Heart right ventricle (tissue), 16 donors: ENCODE data around the gene ZCCHC7. TPM values are rescaled to one million over a fixed set of nuclear protein-coding genes. Genes with fewer than 3 reads are reported as not detected.

Experiments used
- ATAC-seq, 8 donors: fragments of 200-7000 bp; cut with Tn5 transposase; one replicate each; pipeline ENCODE4 v1.9.1; 2020; ENCODE audit warnings: mild to moderate bottlenecking in 8 of 8, moderate library complexity in 8 of 8, moderate number of reproducible peaks in 1 of 8
- DNase-seq, 2 donors: peaks; one replicate each; pipeline ENCODE4 v3.0.0-alpha.2; 2020
- H3K27ac ChIP-seq, 10 donors: fragments of 200-600 bp; sonication (generic) in 2 of 10; one replicate each; pipeline versions ENCODE4 v1.5.0 to v1.8.0; 2020 to 2022; ENCODE audit warnings: mild to moderate bottlenecking in 3 of 10
- H3K27me3 ChIP-seq, 7 donors: fragments of 200-600 bp; one replicate each; pipeline ENCODE4 v1.8.0; 2021 to 2022; ENCODE audit warnings: mild to moderate bottlenecking in 2 of 7
- H3K36me3 ChIP-seq, 9 donors: fragments of 200-600 bp; sonication (generic) in 1 of 9; one replicate each; pipeline versions ENCODE4 v1.5.0 to v1.8.0; 2020 to 2022; ENCODE audit warnings: mild to moderate bottlenecking in 2 of 9
- H3K4me1 ChIP-seq, 9 donors: fragments of 200-600 bp; sonication (generic) in 1 of 9; one replicate each; pipeline versions ENCODE4 v1.5.0 to v1.8.0; 2020 to 2022; ENCODE audit warnings: mild to moderate bottlenecking in 4 of 9
- H3K4me3 ChIP-seq, 10 donors: fragments of 200-600 bp; sonication (generic) in 2 of 10; one replicate each; pipeline versions ENCODE4 v1.5.0 to v1.8.0; 2020 to 2022; ENCODE audit warnings: mild to moderate bottlenecking in 7 of 10, moderate library complexity in 2 of 10
- H3K9me3 ChIP-seq, 11 donors: fragments of 200-600 bp in 10 of 11; sonication (generic) in 2 of 11; one replicate each; pipeline versions ENCODE4 v1.5.0 to v1.8.0; 2013 to 2022; ENCODE audit warnings: mild to moderate bottlenecking in 2 of 11, control low read depth in 1 of 11, moderate library complexity in 1 of 11
- WGBS, 2 donors: extraction: QIAGEN DNeasy Blood & Tissue Kit; methylation state at CpG; one replicate each; pipeline ENCODE4 v1.1.7; 2013; ENCODE audit warnings: inconsistent platforms in 1 of 2; 5-methylcytosine and 5-hydroxymethylcytosine counted together
- intact Hi-C, 10 donors: fragments of 100-400 bp; cut with DNase I; formaldehyde crosslinking; loops; one replicate each; pipeline versions ENCODE4 v1.11.1 to v1.14.2; 2022
- polyA plus RNA-seq, 2 donors: library from polyadenylated mRNA; stranded (reverse); fragments of 200-250 nt; gene quantifications; one replicate each; pipeline ENCODE4 v1.2.3, GENCODE V29; 2013
- total RNA-seq, 10 donors: library from RNA; stranded (reverse); fragmentation: NEBNext Ultra II Directional in 3 of 10; extraction: Animal tissue kit (Norgen Biotek cat#: 25700) in 3 of 10; gene quantifications; one replicate each; pipeline versions ENCODE4 v1.2.1 to v1.2.4, GENCODE V29; 2021 to 2023
- TF ChIP-seq, protein P1 (sequence below), 9 donors: fragments of 200-600 bp; sonication (generic) in 2 of 9; IDR thresholded peaks; one replicate each; pipeline versions ENCODE4 v1.5.0 to v1.8.0; 2021 to 2022; ENCODE audit warnings: antibody characterized with exemption in 9 of 9, mild to moderate bottlenecking in 5 of 9, moderate library complexity in 1 of 9
- donor health status: Arrhythmogenic right ventricular cardiomyopathy.
- donor health status: ischemic (EF 13 %, LVEDD 7.1; RV severe dilation, severe dysfunction).
- donor health status: healthy with polysubstance abuse.
- donor health status: DM: no; HTN: yes; CAD: no.
- donor health status: DM: no; HTN: no; CAD: no.
- donor health status: ischemic (EF 25% LVEDD 6.9; RV normal size, moderate dysfunction).
- donor health status: ischemic (EF 25% LVEDD 5.7; RV mildly dilated, moderate dysfunction).
- donor health status: healthy.
- donor health status: DM: yes; HTN: yes; CAD: no.
- donor health status: Ischemic cardiomyopathy.
- donor health status: ischemic (EF 35%, LVEDD 5.7; RV mildly dilated, moderate dysfunction).
- donor health status: nonischemic (EF 11% LVEDD 7.7; RV severe dilation, severe dysfunction).
- donor health status: DM: yes; HTN: yes; CAD: no.
- donor health status: PGD.
- donor health status: ischemic (EF 29% LVEDD 5.4; RV normal size, mild dysfunction).
- donor health status: nonischemic (EF 23%, LVEDD 6.1; RV moderate dilation, normal function).

The ZCCHC7 gene
- total and polyA plus RNA-seq, 12 donors: 4.3 to 11.9 (median 8.9) TPM

DNA sequence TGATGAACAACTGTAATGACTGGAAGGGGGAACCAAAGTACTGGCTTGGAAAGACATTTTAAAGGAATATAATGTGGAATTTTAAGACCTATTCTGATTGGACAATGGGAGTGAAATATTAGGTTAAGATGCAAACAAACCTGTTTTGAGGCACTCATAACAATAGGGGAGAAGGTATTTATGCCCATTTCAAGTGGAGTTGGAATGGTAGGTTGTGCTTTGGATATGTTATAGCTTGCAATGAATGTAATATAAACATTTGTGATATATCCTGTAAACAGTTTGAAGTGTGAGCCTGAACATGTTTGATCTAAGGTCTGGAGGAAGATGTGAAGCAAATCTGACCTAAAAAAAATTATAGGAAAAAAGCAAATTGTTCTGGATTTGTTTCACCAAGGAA is 172.5 kb downstream of the ZCCHC7 start:
- DNase-seq: no peak
- H3K4me3 ChIP-seq: no peak overlapping the region
- TF ChIP-seq, protein P1, sequence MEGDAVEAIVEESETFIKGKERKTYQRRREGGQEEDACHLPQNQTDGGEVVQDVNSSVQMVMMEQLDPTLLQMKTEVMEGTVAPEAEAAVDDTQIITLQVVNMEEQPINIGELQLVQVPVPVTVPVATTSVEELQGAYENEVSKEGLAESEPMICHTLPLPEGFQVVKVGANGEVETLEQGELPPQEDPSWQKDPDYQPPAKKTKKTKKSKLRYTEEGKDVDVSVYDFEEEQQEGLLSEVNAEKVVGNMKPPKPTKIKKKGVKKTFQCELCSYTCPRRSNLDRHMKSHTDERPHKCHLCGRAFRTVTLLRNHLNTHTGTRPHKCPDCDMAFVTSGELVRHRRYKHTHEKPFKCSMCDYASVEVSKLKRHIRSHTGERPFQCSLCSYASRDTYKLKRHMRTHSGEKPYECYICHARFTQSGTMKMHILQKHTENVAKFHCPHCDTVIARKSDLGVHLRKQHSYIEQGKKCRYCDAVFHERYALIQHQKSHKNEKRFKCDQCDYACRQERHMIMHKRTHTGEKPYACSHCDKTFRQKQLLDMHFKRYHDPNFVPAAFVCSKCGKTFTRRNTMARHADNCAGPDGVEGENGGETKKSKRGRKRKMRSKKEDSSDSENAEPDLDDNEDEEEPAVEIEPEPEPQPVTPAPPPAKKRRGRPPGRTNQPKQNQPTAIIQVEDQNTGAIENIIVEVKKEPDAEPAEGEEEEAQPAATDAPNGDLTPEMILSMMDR (IDR thresholded peaks at IDR 0.05): no peak
- intact Hi-C loops: no loop called here
- H3K4me1 ChIP-seq: peaks cover 0 to 41% (median 26%) of the 10 kb centered on the region in 9 donors
- ATAC-seq: no peak
- H3K27me3 ChIP-seq: no peaks in the 10 kb centered on the region
- H3K27ac ChIP-seq: no peak overlapping the region
- H3K36me3 ChIP-seq: no peaks in the 10 kb centered on the region
- H3K9me3 ChIP-seq: no peaks in the 10 kb centered on the region

DNA sequence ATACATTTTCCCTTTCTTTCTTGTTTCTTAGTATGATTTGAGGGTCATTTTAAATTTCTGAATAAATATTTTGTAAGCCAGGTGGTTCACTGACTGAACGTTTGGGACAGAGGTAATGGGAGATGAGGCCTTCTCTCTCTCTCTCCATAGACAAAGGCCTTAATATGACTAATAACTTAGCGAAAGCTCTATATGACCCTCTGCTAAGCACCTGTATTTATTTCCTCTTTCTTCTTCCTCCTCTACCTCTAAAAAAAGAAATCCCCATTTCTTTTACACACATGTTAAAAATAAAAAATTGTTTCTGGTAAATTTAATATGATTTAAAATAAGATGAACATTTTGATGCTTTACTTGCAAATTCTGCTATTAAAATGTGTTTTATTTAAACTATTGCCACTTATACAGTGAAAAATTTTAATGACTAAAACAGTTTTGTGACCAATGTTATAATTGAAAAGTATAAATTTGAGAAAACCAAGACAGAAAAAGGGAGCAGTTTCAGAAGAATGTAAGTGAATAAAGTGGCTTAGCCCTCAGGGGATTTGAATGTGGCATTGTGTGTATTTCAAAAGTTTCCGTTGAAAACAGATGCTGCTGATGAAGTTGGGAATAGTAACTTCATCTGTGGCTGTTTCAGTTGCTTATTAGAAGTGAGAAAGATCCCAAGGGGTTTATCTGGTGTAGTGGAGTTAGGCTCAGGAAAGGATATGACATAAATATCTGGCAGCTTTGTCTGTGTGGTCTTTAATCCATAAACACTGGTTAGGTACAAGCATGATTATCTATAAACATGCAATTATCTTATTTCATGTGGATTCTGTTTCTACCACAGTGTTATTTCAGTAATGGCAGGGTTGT is 173.5 kb downstream of the ZCCHC7 start:
- Histone ChIP-seq H3K9me3 (no peaks in the 10 kb centered on the region), H3K4me1 (peaks cover 0 to 41% (median 26%) of the 10 kb centered on the region in 9 donors), H3K36me3 (no peaks in the 10 kb centered on the region), H3K4me3 (no peak overlapping the region), H3K27me3 (no peaks in the 10 kb centered on the region), H3K27ac (no peak overlapping the region)
- WGBS, 2 donors: 61 to 68% methylated on average over 3 of the region's 3 CpGs
- ATAC-seq (peak in 6 of 8 donors; percentile 22 to 53 (median 38)), DNase-seq (no peak)
- TF ChIP-seq, protein P1 (IDR thresholded peaks at IDR 0.05): no peak
- intact Hi-C loops: no loop called here

DNA sequence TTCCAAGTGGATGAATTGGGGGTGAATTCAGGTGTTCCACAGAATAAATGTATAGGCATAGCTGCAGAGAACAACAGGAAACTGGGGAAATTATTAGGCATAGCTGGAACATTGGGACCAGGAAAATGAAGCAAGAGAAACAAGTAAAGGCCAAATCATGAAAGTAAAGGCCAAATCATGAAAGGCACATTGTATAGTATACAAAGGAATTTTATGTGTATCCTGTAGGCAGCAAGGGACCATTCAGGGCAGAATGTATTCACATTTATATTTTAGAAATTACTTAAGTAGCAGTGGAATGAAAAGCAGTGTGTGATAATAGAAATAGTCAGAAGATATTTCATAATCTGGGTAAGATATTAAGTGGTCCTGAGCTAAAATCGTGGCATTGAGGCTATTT is 174.8 kb downstream of the ZCCHC7 start:
- Histone ChIP-seq H3K9me3 (no peaks in the 10 kb centered on the region), H3K27ac (no peak overlapping the region), H3K27me3 (no peaks in the 10 kb centered on the region), H3K4me3 (no peak overlapping the region), H3K4me1 (peaks cover 0 to 43% (median 26%) of the 10 kb centered on the region in 9 donors), H3K36me3 (no peaks in the 10 kb centered on the region)
- DNase-seq: no peak
- intact Hi-C loops: no loop called here
- 33% methylated on average over 1 of the region's 1 CpG for WGBS, 2 donors
- ATAC-seq: no peak
- TF ChIP-seq, protein P1 (IDR thresholded peaks at IDR 0.05): no peak

DNA sequence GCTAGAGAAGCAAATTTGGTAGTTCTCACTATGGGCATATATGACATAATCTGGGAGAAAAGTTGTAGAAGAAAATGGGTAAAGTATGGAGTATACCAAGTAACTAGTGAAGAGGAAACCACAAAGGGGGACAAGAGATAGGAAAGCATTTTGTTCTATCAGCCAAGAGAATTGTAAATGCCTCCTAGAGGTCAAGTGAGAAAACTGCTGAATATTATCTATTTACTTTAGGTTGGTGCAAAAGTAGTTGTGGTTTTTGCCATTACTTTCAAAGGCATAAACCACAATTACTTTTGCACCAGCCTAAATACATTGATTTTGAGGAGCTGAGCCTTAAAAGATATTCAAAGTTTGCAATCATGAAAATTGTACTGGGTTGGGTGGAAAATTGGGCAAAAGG is 175.4 kb downstream of the ZCCHC7 start:
- intact Hi-C loops: no loop called here
- TF ChIP-seq, protein P1 (IDR thresholded peaks at IDR 0.05): no peak

More for the DNA sequence above, 175.4 kb downstream of the ZCCHC7 start:
- Histone ChIP-seq H3K4me3 (no peak overlapping the region), H3K4me1 (peaks cover 0 to 44% (median 26%) of the 10 kb centered on the region in 9 donors), H3K27me3 (no peaks in the 10 kb centered on the region), H3K27ac (no peak overlapping the region), H3K36me3 (no peaks in the 10 kb centered on the region), H3K9me3 (no peaks in the 10 kb centered on the region)
- ATAC-seq: no peak
- DNase-seq: no peak
